CD4-positive, alpha-beta T cell treated with Interleukin-6 at 100 ng/mL for 8 hours (primary cell): ENCODE measurements around the gene PADI2.

Experiments
- DNase-seq: peaks from one replicate; pipeline ENCODE4 v3.0.0-alpha.2; 2020; ENCODE audit warnings: mixed read lengths, low spot score

PADI2 gene

DNA sequence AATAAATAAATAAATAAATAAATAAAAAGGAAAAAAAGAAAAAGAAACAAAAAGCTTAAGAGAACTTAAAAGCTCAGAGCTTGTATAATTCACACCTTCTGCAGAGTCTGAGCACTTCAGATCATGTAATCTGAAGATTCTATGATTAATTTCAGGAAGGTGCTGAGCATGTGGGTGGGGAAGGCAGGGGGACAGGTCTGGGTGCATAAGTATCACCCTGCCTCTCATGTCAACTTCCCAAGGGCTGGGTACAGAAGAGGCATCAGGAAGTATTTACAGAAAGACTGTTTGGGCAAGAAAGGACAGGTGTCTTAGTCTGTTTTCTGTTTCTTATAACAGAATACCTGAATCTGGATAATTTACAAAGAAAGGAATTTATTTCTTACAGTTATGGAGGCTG, 20.4 kb upstream of the PADI2 start:
- DNase-seq = no peak

DNA sequence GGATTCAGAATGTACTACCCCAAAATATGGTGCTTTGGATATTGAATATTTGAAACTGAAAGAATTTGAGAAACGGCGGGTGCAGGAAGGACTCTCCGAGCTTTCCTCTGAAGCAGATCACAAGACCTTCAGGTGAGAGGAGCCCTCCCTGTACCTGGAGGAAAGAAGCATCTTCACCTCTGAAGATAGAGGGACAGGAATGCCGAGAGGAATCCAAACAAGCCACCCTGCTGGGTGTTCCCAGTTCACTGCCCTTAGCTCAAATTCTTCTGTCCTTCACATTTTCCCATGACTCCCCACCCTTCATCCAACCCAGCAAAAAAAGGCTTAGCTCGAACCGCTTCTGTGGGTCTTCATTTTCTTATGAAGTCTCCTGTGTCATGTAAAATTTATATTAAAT, 18.2 kb upstream of the PADI2 start:
- no peak for DNase-seq

DNA sequence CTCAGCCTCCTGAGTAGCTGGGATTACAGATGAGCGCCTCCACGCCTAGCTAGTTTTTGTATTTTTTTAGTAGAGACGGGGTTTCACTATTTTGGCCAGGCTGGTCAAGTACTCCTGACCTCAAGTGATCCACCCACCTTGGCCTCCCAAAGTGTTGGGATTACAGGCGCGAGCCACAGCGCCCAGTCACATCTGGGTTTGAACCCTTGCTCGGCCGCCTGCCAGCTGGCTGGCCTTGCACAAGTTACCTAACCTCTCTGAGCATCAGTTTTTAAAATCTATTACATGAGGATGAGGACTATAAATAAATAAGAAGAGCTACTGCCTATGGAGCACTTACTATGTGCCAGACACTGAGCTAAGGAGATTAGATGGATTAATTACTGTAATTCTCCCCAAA, 17.7 kb upstream of the PADI2 start:
- no peak for DNase-seq

DNA sequence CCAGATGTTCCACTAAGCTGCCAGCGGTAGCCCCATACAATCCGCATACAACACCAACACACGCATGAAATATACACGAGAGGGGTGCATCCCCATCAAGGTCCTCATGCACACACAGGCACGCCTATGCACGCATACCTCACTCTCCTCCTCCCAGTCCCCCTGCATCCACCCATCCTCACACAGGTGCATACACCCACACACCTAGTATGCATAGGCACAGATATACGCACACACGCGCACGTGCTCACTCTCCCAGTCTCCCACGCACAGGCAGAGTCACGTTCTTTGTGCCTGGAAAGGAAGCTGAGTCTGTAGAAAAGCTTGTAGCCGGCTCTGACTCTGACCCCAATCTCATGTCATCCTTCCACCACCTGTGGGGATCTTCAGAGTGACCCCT, 16.9 kb upstream of the PADI2 start:
- DNase-seq = no peak

DNA sequence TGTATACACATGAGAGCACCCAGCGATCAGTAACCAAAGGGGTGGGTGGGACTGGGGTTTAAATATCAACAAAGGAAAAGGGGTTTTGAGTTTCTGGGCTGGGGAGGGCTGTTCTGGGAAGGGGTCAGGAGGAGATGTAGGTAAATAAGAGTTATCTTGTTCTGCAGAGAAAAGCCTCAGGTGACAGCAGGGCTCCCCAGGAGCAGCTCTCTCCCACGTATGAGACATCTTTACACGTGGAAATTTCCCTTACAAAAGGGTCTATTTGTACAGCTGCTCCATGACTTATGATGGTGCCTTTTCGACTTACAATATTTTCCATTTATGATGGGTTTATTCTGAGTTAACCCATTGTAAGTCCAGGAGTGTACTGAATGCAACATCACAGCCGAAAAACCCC, 16.3 kb upstream of the PADI2 start:
- DNase-seq = no peak

DNA sequence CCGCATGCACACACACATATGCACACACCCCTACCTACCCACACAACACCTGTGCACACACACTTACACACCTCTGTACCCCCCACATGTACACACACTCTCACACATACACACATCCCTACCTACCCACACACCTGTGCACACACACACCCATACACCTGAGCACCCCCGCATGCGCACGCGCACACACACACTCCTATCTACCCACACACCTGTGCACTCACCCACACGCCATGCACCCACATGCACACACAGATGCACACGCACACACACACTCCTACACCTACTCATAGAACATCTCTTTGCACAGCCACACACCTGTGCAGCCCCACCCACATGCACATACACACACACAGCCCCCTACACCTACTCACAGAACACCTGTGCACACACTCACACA, 15.5 kb upstream of the PADI2 start:
- no peak for DNase-seq

DNA sequence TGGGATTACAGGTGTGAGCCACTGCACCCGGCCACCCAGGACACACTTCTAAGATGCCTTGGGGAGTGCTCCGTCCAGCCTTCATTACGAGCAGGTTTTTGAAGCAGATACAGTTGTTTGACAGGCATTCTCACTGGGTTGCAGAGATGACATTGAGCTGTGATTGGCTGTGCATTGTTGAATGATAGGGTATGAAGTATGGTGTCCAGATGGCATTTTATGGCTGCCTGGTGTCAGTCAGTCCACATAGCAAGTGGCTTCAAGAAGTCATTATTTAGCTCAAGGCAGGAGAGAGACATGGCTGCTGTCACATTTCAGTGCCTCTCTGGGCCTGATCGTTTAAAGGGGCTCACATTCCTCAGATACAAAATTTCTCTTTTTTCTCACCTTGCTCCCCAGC, 14.8 kb upstream of the PADI2 start:
- no peak for DNase-seq

DNA sequence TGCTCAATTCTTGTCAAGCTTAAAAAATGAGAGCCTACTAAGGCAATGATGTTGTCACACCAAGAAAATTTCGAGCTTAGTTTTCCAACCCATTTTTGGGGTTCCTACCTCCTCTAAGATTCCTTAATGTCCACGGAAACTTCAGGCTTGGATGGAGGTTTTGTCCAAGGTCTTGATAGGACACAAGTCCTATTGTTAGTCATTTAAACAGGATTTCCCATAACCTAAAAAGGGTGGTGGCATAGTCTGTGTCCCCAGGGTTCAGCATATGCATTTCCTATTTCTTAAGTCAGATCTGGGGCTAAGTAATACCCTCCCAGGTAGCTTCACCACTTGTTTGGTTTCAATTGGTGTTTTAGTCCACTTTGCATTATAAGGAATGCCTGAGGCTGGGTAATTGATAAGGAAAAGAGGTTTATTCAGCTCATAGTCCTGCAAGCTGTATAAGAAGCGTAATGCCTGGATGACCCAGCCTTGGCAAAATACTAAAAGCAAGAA, 10.9 kb upstream of the PADI2 start:
- DNase-seq = no peak

DNA sequence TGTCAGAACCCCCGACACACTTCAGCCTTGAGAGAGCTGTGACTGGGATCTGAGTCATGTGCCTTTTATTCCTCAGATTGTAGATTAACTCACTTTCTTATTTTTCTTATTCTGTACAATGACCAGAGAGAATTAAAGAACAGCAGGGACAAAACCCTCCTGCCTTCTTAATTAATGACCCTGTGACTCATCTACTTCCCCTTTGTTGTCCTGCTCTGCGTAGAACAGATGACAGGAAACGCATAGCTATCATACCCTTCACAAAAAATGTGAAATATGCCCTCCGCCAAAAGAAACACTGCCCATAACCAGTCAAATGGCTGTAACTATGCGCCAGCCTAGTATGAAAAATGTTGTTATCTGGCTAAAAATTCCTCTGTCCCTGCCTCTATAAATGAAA, 9.1 kb upstream of the PADI2 start:
- no peak for DNase-seq

DNA sequence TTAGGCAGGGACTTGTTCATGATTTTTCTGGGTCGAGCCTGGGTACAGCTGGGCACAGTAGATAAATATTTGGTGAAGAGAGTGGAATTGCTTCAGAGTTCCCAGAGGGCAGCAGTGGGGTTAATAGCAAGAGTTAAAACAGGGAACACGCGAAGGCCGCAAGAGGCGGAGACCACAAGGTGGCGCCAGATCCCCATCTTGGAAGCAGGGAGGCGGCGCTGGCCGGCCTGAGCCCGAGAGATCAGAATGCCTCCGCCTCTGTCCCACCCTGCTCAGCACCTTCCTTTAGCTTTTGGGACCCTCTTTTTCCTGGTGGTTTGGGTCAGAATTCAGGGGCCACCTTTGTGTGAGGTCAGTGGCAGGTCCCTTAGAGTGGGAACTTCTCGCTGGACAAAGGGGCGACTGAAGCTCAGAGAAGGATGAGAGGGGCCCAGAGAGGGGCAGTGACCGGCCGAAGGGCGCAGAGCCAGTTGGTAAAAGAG, 6.5 kb upstream of the PADI2 start:
- peak; percentile 74 for DNase-seq

DNA sequence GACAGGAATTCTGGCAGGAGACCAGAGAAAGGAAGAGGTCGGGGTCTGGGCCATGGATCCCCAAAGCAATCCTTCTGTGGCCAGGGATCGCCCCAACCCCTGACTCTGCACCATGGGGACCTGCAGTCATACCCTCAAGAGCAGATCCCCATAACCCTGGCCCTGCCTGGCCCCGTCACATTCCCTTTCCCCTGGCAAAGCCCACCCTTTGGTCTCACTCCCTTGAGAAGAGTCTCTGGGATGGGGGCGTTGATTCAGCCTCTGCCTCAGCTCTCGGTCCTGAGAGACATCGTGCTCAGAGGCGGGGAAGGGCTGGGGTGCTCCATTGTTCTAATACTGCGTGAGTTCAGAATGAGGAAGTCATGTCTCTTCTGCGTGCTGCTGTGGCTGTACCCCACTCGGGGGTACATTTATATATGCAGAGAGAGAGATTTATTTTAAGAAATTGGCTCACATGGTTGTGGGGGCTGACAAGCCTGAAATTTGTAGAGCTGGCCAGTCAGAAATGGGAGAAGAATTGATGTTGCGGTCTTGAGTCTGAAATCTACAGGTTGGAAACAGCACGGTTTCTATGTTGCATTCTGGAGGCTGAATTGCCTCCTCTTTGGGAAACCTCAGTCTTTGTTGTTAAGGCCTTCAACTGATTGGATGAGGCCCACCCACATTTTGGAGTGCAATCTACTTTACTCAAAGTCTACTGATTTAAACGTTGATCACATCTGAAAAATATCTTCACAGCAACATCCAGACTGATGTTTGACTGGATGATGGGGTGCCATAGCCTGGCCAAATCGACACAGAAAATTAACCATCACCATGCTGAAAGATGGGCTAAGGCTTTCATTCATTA, 4.2 kb upstream of the PADI2 start:
- DNase-seq = no peak

DNA sequence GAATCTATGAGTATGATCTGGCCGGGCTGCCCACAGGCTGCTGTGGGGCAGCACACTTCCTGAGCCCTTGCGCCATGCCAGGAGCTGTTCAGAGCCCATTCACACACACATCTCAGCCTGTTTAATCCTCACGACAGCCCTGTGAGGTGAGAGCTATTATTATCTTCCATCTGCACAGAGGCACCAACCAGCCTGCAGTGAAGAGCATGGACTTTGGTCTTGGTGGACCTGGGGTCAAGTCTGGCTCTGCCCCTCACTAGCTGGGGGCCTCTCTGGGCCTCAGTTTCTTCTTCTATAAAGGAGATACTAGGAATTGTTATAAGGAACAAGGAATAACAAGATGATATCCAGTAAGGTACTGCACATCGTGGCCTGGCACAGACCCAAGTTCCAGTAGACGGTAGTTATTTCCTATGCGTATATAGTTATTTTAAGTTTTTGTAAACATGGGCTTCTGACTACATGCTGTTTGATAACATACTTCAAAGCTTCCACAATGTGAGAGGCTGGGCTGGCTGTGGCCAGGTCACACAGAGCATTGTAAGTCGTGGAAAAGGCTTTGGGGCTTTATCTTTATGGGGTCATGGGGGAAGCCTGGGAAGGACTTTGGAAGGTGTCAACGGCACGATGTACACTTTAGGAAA, 3.4 kb upstream of the PADI2 start:
- DNase-seq = no peak

DNA sequence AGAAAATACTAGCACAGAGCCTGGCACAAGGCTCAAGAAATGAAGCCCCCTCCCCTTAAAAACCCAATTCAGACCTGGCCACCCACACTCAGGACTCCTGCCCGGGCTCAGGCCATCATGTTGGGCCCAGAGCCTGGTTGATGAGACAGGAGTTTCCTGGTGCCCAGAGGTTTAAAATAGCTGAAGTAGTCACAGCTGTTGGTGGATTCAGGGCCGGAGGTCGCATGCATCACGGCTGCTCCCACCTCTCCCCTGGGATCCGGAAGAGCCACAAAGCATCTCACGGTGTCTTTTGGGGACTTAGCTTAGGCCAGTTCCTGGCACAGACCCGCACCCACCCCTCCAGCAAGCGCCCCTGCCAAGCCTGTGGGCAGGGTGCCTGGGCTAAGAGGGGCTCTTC, 2.6 kb upstream of the PADI2 start:
- DNase-seq = no peak

DNA sequence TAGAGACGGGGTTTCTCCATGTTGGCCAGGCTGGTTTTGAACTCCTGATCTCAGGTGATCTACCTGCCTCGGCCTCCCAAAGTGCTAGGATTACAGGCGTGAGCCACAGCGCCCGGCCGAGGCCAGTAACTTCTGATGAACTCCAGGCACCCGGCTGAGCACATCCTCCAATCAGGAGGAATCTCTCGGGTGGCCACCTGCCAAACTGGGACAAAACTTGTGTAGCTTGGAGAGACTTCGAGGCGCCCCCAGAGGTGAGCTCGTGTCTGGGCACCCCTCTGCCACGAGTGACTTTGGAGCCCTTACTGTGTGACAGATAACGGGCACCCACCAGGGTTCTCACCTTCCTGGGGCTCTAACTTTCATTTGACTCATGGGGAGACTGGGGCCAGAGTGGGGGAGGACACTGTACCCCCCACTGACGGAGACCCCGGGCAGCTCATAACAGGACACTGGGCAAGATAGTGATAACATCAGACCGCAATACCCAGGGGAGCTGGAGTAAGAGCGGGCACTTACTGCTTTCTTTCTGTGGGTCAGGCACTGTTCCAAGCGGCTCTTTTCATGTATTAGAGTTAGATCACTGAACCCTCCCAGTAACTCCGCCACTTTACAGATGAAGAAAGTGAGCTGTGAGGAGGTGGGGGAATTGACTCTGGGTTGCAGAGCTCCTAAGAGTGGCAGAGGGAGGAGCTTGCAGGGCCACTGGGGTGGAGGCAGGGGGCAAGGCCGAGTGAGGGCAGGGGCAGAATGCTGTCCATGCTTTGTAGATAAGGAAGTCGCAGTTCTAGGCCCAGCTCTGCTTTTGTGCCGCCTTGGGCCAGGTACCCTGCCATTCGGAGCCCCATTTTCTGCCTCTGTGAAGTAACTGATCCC, 1.9 kb upstream of the PADI2 start:
- DNase-seq = no peak

DNA sequence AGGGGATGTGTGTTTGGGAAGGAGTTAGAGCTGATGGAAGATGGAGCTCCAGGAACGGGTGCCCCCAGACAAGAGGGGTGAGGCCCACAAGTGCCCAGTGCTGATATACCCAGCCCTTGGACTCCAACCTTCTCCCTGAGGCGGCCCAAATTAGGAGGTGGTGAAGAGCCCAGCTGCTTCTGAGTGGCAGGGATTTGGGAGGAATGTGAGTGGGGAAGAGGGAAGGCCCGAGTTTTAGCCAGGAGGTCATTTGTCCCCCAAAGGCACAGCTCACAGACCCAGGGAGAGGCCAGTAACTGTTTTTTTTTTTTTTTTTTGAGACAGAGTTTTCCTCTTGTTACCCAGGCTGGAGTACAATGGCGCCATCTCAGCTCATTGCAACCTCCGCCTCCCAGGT, 1.2 kb upstream of the PADI2 start:
- no peak for DNase-seq

DNA sequence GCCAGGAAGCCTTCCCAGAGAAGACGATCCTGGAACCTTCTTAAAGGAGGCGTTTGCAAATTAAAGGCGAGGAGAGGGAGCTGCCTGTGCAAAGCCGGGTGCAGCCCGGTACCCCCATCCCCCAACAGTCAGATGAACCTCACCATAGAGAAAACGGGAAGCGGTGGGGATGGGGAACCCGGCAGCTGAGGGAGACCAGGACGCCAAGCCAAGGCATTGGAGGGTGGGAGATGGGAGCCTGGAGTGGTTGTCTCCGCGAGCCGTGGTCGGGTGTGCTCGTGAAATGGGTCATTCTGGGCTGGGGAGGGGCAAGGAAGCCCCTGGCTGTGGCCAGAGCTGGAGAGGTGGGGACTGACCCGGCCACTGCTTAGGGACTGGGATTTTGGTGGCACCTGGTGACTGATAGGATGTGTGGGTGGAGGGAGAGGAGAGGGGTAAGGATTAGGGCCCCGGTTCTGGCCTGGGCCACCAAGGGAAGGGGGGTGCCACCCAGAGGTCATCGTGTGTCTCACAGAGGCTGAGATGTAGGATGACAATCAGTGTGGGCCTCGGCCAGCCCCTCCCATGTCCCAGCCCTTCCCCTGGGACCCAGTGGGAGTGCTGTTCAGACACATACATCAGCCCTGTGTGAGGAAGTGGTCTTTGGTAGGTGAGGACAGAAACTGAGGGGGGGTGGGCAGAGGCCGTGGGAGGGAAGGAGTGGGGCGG, 676 bp upstream of the PADI2 start:
- no peak for DNase-seq

DNA sequence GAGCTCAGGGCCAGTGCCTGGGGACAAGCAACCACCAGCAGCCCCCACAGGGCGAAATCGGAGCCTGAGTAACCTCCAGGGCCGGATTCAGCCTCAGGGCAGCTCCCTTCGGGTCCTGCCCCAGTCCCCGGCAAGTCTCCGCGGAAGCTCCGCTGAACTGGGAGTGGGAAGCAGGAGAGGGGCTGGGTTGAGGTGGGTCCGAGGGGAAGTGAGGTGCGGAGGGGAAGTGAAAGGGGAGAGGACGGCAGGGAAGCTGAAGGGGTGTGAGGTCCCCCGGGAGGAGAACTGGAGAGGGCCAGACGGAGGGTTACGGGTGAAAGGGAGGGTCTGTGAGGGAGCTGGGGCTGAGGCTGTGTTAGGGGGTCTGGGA, 560 bp downstream of the PADI2 start:
- no peak for DNase-seq

DNA sequence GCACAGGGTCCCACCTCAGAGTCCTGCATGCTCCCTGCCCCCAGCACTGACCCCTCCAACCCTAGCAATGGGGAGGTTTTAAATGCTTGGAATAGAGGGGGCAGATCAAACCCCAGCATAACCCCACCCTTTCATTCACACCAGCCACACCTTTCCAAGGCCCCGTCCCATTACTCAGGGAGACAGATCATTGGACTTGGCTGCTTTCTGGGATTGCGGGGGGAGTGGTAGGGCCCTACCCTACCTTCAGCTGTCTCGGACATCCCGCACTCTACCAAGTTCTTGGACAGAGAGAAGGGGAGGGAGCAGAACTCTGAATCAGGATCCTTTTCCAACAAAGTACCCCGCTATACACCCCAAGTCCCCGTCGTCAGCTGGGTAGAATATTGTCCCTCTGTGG, 983 bp downstream of the PADI2 start:
- no peak for DNase-seq

DNA sequence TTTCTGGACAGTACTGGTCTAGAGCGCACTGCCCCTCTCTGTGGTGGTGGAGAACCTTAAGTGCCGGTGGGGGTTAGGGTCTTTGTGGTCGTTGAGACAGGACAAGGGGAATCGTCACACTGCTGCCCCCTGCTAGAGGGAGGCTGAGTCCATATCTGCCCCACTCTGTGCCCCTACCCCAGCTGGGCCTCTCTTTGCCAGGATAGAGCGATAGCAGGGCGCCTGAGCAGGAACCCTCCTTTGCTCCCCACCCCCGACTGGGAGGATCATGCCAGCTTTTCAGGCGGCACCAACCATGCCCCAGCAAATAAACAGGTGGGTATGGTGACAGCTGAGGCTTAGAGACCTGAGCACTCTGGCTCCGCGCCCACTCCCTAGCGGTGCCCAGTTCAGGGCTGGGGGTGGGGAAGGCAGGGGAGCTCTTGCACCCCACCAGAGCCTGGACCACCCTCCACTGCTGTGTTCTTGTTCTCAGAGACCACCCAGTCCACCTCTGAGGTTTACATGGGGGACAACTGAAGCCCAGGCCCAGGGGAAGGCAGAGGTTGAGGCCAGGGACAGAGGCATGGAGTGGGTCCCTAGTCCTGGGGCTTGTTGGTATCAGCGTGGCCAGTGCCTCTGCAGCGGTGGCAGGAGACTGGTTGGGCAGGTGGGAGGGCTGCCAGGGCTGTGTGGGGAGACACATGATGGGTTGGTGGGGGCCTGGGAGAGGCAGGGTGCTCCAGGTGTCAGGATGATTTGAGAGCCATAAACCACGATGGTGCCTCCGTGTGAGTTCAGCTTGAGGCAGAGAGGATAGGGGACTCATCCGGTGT, 1.6 kb downstream of the PADI2 start:
- DNase-seq = no peak

DNA sequence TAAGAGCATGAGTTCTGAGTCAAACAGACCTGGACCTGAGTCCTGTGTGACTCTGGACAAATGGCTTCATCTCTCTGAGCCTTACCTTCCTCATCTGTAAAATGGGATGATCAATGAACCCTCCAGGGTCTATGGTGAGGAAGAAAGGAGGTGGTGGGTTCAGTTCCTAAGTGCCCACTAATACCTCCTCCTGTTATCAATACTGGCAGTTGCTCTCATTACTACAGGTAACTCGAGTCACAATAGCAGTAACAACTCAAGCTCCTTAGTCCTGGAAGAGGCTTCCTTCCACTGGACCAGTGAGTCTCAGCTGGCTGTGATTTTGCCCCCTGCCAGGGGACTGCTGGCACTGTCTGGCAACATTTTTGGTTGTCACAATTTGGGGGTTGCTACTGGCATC, 2.6 kb downstream of the PADI2 start:
- DNase-seq = no peak

DNA sequence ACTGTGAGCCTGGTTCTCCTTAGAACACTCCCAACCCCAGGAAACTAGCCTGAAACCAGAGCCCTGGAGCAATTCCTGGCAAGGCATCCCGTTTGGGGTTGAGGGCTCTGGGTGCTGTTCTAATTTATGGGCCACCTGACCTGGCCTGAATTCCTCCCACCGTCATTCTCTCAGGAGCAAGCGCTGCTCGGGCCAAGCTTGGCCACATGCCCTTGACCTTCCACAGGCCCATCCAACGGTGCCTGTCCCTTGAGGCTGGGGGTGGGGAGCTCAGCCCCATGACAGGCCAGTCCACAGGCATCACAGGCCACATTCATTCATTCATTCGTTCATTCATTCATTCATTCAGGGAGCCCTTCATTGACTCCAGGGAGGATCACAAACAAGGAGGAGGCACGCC, 5.3 kb downstream of the PADI2 start:
- no peak for DNase-seq
